GM12872 (cell line): ENCODE results near the gene CALHM4.

Experiments used
- TF ChIP-seq, protein P1 (sequence below): IDR thresholded peaks from 3 replicates; pipeline ENCODE4 v1.5.1; 2011; ENCODE audit warnings: low read depth, mild to moderate bottlenecking, low read length, moderate library complexity; ENCODE audit not compliant: insufficient read depth

Gene CALHM4

GRCh38 chr6:116568111-116568510 lies 14.6 kb downstream of the CALHM4 start:
- TF ChIP-seq, protein P1, sequence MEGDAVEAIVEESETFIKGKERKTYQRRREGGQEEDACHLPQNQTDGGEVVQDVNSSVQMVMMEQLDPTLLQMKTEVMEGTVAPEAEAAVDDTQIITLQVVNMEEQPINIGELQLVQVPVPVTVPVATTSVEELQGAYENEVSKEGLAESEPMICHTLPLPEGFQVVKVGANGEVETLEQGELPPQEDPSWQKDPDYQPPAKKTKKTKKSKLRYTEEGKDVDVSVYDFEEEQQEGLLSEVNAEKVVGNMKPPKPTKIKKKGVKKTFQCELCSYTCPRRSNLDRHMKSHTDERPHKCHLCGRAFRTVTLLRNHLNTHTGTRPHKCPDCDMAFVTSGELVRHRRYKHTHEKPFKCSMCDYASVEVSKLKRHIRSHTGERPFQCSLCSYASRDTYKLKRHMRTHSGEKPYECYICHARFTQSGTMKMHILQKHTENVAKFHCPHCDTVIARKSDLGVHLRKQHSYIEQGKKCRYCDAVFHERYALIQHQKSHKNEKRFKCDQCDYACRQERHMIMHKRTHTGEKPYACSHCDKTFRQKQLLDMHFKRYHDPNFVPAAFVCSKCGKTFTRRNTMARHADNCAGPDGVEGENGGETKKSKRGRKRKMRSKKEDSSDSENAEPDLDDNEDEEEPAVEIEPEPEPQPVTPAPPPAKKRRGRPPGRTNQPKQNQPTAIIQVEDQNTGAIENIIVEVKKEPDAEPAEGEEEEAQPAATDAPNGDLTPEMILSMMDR, result no peak

- TF ChIP-seq, protein P1, result no peak
These were observed 15.5 kb downstream of the CALHM4 start for GRCh38 chr6:116568821-116569755.

DNA sequence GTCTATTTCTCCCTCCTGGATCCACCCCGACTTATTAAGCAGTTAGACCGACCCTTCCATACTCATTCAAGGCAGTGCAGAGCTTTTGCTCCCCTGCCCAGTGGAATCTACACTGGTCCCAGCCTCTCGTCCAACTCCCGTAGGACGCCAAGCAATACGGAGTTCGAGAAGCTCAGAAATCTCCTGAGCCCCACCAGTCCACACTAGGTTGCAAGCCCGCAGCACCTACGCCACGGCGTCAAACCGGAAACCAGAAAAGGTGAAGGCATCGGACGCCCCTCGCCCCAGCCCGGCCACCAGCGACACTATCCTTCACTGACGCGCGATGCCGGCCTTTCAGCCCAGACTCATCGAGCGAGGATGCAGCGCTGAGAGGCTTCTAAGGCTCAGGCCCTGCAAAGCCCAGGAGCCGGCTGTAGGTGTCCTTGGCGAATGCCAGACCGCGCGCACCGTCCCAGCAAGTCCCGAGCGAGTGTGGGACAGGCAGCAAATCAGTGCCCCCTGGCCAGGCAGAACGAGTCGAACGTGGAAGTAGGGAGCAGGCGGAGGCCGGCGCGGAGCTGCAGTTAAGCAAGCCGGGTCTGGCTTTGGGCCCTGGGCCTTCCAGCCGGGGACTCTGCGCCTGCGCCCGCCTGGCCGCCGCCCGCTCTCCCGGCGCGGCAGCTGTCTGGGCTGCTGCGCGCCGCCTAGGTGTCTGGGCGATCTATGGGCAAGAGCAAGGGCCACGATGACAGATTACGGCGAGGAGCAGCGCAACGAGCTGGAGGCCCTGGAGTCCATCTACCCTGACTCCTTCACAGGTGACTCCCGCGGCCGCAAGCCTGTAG lies 17.5 kb downstream of the CALHM4 start, which contains the start of gene RWDD1:
Gene RWDD1, plus strand, starts transcription at position 649 of the 827 bp plus-strand sequence. Its CDS starts 79 bp downstream, at position 728.
- TF ChIP-seq, protein P1, result no peak

DNA sequence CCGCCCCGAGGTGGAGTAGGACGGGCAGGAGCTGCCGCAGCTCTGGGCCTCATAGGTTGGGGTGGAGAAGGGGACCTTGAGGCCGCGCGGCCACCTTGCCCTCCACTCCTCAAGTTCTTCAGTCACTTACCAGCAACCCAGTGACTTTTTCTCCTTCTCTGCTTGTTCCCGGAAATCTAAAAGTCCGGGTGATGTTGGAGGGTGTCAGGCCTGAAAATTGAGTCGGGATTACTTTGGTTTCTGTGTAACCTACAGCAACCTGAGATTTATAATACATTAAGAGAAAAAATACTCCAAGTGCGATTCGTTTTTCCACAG lies 18.1 kb downstream of the CALHM4 start:
- TF ChIP-seq, protein P1, result no peak

- TF ChIP-seq, protein P1, result no peak
These were observed 18.6 kb downstream of the CALHM4 start for GRCh38 chr6:116572162-116572561.

- TF ChIP-seq, protein P1, result no peak
These were observed 21.7 kb downstream of the CALHM4 start for GRCh38 chr6:116575227-116575626.

- TF ChIP-seq, protein P1, result no peak
These were observed 23.9 kb downstream of the CALHM4 start for GRCh38 chr6:116577486-116577885.
